Choroid plexus epithelial cell (primary cell): ENCODE measurements around the gene LHX3.

Experiments used
- DNase-seq: peaks from one replicate; pipeline ENCODE4 v3.0.0-alpha.2; 2010; ENCODE audit warnings: low read depth
- H3K4me3 ChIP-seq: 2 replicates; pipeline ENCODE4 v1.5.1; 2011; ENCODE audit warnings: low read depth, mild to moderate bottlenecking, control low read depth, low read length, moderate library complexity
- TF ChIP-seq, protein P1 (sequence below): conservative IDR thresholded peaks from 2 replicates; pipeline ENCODE4 v1.5.1; 2011; ENCODE audit warnings: low read depth, mild to moderate bottlenecking, control low read depth, inconsistent platforms, low read length, moderate library complexity

LHX3 gene

DNA sequence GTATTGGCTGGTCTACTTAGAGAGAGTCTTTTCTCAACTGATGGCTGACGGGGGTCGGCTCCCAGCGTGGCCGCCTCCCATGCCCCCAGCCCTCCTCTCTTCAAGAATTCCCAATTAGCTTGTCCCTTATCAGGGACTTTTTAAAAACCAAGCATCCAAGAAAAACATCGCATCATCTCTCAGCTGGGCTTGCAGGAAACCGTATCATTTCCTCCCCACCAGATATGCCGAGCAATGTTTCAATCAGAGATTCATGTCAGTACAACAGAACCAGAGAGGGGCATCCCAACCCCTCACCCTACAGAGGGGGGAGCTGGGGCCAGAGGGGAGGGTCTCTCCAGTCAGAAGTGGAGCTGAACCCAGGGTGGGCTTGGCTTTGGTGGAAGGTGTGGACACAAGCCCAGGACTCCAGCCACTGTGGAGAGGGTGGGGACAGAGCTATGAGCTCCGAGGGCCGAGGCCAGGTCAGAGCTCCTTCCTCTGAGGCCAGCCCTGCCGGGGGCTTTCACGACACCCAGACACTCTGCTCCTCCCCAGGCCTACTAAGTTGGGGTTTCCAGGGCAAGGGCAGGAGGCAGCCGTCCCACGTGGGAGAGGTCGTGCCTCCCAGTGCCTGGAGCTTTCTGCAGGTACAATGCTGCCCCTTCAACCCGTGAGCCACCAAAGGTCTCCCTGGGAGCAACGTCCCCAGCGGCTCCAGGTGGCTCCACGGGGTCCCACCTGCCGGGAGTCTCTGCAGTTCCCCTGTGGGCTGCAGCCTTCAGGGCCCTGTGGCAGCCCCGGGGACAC lies 47.3 kb downstream of the LHX3 start:
- TF ChIP-seq, protein P1, sequence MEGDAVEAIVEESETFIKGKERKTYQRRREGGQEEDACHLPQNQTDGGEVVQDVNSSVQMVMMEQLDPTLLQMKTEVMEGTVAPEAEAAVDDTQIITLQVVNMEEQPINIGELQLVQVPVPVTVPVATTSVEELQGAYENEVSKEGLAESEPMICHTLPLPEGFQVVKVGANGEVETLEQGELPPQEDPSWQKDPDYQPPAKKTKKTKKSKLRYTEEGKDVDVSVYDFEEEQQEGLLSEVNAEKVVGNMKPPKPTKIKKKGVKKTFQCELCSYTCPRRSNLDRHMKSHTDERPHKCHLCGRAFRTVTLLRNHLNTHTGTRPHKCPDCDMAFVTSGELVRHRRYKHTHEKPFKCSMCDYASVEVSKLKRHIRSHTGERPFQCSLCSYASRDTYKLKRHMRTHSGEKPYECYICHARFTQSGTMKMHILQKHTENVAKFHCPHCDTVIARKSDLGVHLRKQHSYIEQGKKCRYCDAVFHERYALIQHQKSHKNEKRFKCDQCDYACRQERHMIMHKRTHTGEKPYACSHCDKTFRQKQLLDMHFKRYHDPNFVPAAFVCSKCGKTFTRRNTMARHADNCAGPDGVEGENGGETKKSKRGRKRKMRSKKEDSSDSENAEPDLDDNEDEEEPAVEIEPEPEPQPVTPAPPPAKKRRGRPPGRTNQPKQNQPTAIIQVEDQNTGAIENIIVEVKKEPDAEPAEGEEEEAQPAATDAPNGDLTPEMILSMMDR, result no peak
- peak; percentile 12 for DNase-seq

DNA sequence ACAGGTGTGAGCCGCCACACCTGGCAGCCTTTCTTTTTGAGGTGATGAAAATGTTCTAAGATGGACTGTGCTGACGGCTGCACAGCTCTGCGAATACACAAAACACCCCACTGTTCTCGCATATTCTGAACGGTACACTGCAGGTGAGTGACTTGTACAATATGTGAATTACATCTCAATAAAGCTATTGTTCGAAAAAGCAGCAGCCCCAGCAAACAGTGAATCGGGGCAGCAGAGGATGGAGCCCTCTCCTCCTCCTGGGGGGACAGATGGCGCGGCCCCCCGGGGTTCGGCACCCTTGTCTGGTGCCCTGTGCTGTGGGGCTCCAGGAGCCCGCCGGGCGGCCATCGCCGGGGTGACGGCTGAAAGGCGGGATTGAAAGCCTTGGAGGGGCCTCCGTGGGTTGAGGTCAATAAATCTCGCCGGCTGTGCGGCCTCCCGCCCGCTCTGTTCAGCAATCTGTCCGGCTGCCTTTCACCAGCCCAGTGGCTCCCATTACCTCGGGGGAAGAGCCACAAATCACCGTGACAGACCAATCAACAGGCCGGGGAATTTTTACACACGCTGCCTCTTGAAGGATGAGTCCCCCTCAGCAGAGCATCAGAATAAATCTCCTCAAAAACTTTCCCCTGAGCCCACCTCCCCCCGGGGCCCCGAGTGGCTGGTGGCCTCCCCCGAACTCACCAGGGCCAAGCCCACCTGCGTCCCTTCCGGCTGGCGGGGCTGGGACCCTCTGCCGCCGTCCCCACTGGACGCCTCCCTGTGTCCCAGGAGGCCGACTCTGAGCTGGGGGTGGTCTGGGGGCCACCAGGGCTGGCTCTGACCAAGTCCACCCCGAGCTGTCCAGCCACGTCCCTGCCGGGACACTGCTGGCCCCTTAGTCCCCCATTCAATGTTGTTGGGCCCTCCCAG lies 48.5 kb downstream of the LHX3 start:
- TF ChIP-seq, protein P1, result no peak
- H3K4me3 ChIP-seq, result no peak overlapping the region
- no peak for DNase-seq

More for the DNA sequence above, 47.3 kb downstream of the LHX3 start:
- H3K4me3 ChIP-seq, result no peak overlapping the region

- no peak for DNase-seq
- TF ChIP-seq, protein P1, result no peak
- no peak overlapping the region for H3K4me3 ChIP-seq
Observed at GRCh38 chr9:136155576-136155975, 49.4 kb downstream of the LHX3 start.

DNA sequence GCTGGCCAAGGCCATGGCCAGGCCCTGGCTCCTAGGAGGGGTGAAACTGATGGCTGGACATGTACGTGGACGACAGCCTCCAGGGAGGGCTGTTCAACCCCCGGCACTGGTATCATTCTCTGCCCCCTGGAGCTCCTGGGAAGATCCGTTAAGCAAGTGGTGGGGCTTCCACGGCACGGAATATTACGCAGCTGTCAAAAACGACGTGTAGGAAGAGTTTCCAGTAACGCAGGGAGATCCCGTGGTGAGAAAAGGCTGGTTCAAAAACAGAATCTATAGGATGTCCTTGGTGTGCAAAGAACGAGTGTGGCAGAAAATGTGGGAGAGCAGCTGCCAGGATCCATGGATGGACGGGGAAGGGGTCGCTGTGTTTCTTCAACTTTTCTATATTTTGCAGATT lies 50.0 kb downstream of the LHX3 start:
- DNase-seq, result no peak
- TF ChIP-seq, protein P1, result no peak
- no peak overlapping the region for H3K4me3 ChIP-seq

DNA sequence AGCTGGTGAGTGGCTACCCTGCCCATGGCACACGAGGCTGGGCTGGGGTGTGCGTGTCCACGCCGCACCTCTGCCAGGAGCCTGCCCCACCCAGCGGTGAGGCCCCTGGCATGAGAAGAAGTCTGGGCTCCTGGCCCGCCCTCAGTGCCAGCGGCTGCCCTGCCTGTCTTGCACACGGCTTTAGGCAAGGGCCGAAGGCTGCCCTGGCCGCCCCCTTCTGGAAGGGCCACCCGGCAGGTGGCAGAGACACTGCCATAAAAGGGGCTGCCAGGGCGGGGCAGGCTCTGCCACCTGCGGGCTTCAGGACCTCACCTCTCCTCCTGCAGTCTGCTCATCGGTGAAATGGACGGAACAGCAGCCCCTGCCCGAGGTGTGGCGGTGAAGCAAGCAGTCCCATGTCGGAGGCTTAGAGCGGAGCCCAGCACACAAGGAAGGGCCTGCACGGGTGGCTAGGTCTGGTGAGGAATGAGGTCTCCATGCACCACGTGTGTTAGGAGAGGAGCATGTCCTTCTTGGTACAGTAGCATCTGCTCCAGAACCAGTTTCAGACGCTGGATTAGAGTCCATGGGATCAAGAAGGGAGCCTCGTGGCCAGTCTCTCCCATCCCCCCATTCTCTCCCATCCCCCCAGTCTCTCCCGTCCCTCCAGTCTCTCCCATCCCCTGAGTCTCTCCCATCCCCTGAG lies 51.4 kb downstream of the LHX3 start:
- DNase-seq, result no peak
- TF ChIP-seq, protein P1, result no peak
- no peak overlapping the region for H3K4me3 ChIP-seq

DNA sequence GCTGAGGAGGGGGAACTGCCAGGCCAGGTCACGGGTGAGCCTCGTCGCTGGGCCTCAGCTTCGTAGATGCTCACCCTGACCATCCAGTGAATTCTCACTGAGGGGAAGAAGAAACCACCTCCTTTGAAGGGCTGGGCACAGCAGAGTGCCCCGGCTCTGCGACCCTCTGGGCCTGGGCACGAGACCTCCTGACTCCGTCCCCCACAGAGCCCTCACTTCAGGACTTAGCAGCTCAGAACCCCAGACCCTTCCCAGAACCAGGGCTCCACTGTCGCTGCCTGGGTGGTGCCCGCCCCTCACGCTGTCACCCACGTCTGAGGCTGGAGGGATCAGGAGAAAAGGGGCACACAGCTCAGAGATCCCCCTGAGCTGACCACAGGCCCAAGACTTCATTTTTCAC lies 52.0 kb downstream of the LHX3 start:
- no peak overlapping the region for H3K4me3 ChIP-seq
- TF ChIP-seq, protein P1, result no peak
- DNase-seq, result no peak
